GM12874 (cell line): ENCODE results near the gene PRSS48.

Experiments used
- CTCF ChIP-seq: IDR thresholded peaks from 2 replicates; pipeline ENCODE4 v1.5.1; 2011; ENCODE audit warnings: low read depth, mild to moderate bottlenecking, control low read depth, low read length, moderate library complexity; ENCODE audit not compliant: insufficient read depth

Gene PRSS48

GRCh38 chr4:151267104-151267503 lies 9.9 kb upstream of the PRSS48 start:
- TF ChIP-seq CTCF = no peak

- no peak for TF ChIP-seq CTCF
Measured at GRCh38 chr4:151267822-151268535, 9.0 kb upstream of the PRSS48 start.

GRCh38 chr4:151284534-151285245 lies 7.7 kb downstream of the PRSS48 start:
- no peak for TF ChIP-seq CTCF

GRCh38 chr4:151287409-151287808 lies 10.4 kb downstream of the PRSS48 start:
- no peak for TF ChIP-seq CTCF

DNA sequence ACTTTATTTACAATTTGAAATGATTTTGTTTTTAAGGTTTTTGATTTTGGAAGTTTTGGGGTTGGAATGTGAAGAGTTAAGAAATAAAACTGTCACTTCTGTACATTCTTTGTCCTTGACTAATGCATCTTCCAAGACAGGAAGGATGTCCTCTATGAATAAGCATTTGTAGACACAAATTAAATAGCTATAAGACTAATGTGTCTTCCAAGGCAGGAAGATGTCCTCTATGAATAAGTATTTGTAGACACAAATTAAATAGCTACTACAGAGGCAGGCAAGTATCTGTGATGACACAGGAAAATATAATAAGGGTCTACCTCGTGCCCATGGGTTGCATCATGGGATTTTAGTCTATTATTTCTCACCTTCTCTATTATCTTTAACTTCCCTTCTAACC lies 14.5 kb downstream of the PRSS48 start:
- no peak for TF ChIP-seq CTCF

GRCh38 chr4:151292038-151292437 lies 15.1 kb downstream of the PRSS48 start:
- no peak for TF ChIP-seq CTCF

DNA sequence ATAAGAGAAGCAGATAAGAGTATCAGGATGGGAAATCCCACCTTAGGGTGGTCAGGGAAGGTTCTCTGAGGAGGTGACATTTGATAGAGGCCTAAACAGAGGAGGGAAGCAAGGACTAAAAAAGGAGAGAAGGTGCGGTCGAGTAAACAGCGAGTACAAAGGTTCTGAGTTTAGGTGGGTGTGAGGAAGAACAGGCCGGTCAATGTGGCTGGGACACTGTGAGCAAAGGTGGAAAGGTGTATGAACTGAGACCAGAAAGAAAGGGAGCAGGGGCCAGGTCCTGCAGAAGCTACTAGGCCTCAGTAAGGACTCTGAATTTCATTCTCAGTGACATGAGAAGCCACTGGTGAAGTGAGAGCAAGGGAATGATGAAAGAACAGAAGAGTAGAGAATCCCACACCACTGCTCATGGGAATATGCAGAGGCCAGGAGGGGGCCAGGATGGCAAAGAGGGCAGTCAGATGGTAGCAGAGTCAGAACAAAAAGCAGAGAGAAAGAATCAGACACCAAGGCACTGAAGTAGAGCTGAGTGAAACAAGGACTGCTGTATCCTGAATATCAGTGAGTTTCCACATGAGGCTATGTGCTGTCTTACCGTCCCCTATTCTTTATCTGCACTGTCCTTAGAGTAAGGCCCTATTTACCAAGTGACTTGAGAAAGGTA lies 18.0 kb downstream of the PRSS48 start:
- TF ChIP-seq CTCF = no peak
